GM12878 (cell line): ENCODE data around the gene AGAP1. TPM values are rescaled to one million over a fixed set of nuclear protein-coding genes. Genes with fewer than 3 reads are reported as not detected.

Experiments used
- ATAC-seq: fragments of 200-7000 bp; cut with Tn5 transposase; 3 replicates; pipeline ENCODE4 v1.9.1; 2020; ENCODE audit warnings: mild to moderate bottlenecking, moderate library complexity
- BruUV-seq: library from RNA; stranded (reverse); fragments of 400-500 nt; replicated peaks from 2 replicates; lab custom pipeline; 2021; lab: Mats Ljungman, UMichigan
- CTCF ChIA-PET: fragments of 300-600 bp; sonication (Branson Sonifier 250); formaldehyde crosslinking; extraction: SDS; loops from one replicate; lab custom pipeline; 2021; ENCODE audit warnings: inconsistent platforms; lab: Yijun Ruan, JAX
- POLR2A ChIA-PET: fragments of 350-600 bp; formaldehyde crosslinking; extraction: SDS; loops from one replicate; lab custom pipeline; 2021; ENCODE audit warnings: inconsistent platforms; lab: Charles Lee
- RAD21 ChIA-PET: fragments of 300-600 bp; sonication (Branson Sonifier 250); formaldehyde crosslinking; loops from one replicate; lab custom pipeline; 2023; ENCODE audit warnings: antibody characterized with exemption; ENCODE audit not compliant: unreplicated experiment; lab: Charles Lee
- SMC1A ChIA-PET: fragments of 300-600 bp; sonication (Branson Sonifier 250); formaldehyde crosslinking; loops from one replicate; lab custom pipeline; 2023; ENCODE audit not compliant: unreplicated experiment, uncharacterized antibody; lab: Charles Lee
- DNase-seq: peaks from one replicate; pipeline ENCODE4 v3.0.0-alpha.2; 2011; ENCODE audit warnings: low read depth, low spot score
- FAIRE-seq: peaks from 3 replicates; lab custom pipeline; 2011; peaks lifted over from hg19 to GRCh38; lab: Jason Lieb, UNC
- H2AFZ ChIP-seq: 2 replicates; pipeline ENCODE4 v1.6.0; 2011; ENCODE audit warnings: low read depth, low read length, control low read depth; ENCODE audit not compliant: control insufficient read depth
- H3K27ac ChIP-seq: 2 replicates; pipeline ENCODE4 v1.5.1; 2011; ENCODE audit warnings: control low read depth; ENCODE audit not compliant: control insufficient read depth, insufficient read depth
- H3K27me3 ChIP-seq, 2 experiments: replicated peaks in 1 of 2; 2 replicates each; pipeline versions ENCODE4 v1.6.0 to v1.6.1; 2011; ENCODE audit warnings: low read length in 1 of 2; ENCODE audit not compliant: control insufficient read depth in 2 of 2, insufficient read depth in 2 of 2
- H3K36me3 ChIP-seq, 2 experiments: 2 replicates each; pipeline ENCODE4 v1.5.1; 2011; ENCODE audit warnings: low read length in 1 of 2; ENCODE audit not compliant: control insufficient read depth in 2 of 2, insufficient read depth in 2 of 2
- H3K4me1 ChIP-seq: 2 replicates; pipeline ENCODE4 v1.6.1; 2011; ENCODE audit warnings: mild to moderate bottlenecking, low read length, moderate library complexity, mixed read lengths; ENCODE audit not compliant: control insufficient read depth, insufficient read depth
- H3K4me2 ChIP-seq: 2 replicates; pipeline ENCODE4 v1.6.0; 2011; ENCODE audit warnings: control low read depth; ENCODE audit not compliant: control insufficient read depth, insufficient read depth
- H3K4me3 ChIP-seq: fragments of 200-600 bp; sonication (generic); 2 replicates; pipeline ENCODE4 v1.5.1; 2016
- H3K79me2 ChIP-seq: 2 replicates; pipeline ENCODE4 v1.6.0; 2011; ENCODE audit warnings: low read length; ENCODE audit not compliant: control insufficient read depth, insufficient read depth
- H3K9ac ChIP-seq: 2 replicates; pipeline ENCODE4 v1.8.0; 2011; ENCODE audit warnings: low read length, control low read depth, mixed read lengths; ENCODE audit not compliant: control insufficient read depth, insufficient read depth
- H3K9me3 ChIP-seq: replicated peaks from 3 replicates; pipeline ENCODE4 v1.5.1; 2011; ENCODE audit warnings: mild to moderate bottlenecking, low read length; ENCODE audit not compliant: control insufficient read depth, insufficient read depth
- H4K20me1 ChIP-seq: 2 replicates; pipeline ENCODE4 v1.6.0; 2011; ENCODE audit not compliant: control insufficient read depth, insufficient read depth
- BRCA1 ChIP-seq: IDR thresholded peaks from 2 replicates; pipeline ENCODE4 v1.6.1; 2011; ENCODE audit warnings: low read depth, low read length, improper control_type of control experiment
- IKZF2 ChIP-seq, 2 experiments: fragments of 450-650 bp; IDR thresholded peaks; 2 replicates each; pipeline ENCODE4 v1.6.1; 2017; ENCODE audit warnings: mild to moderate bottlenecking in 2 of 2, moderate library complexity in 2 of 2
- KLF5 ChIP-seq: fragments of 450-650 bp; IDR thresholded peaks from 2 replicates; pipeline ENCODE4 v1.6.1; 2014; ENCODE audit warnings: mild to moderate bottlenecking; ENCODE audit not compliant: partially characterized antibody
- MXI1 ChIP-seq: fragments of 150-350 bp; IDR thresholded peaks from 2 replicates; pipeline ENCODE4 v1.6.1; 2011; ENCODE audit warnings: low read depth, mild to moderate bottlenecking, inconsistent platforms, low read length, improper control_type of control experiment
- TCF7 ChIP-seq: IDR thresholded peaks from 2 replicates; pipeline ENCODE4 v1.6.1; 2014; ENCODE audit warnings: antibody characterized with exemption, borderline replicate concordance
- WGBS: methylation state at CpG from one replicate; pipeline ENCODE4 v1.1.6; 2016; ENCODE audit warnings: low lambda C conversion rate; ENCODE audit not compliant: insufficient replicate concordance, insufficient coverage; ENCODE audit errors: missing lambda C conversion rate; 5-methylcytosine and 5-hydroxymethylcytosine counted together
- in situ Hi-C: fragments of 300-500 bp; cut with MboI; formaldehyde crosslinking; loops from 9 replicates; pipeline ENCODE4 v1.14.3; 2018; ENCODE audit warnings: mixed read lengths
- intact Hi-C: fragments of 100-400 bp; cut with micrococcal nuclease; formaldehyde crosslinking; loops from one replicate; pipeline ENCODE4 v1.14.2; 2022; ENCODE audit not compliant: unreplicated experiment
- polyA plus RNA-seq, 11 experiments: library from polyadenylated mRNA; depleted of rRNA in 4 of 11; unstranded in 6 of 11; stranded (reverse) in 5 of 11; fragments of >200 nt; fragmentation: Nextera tagmentation in 4 of 11; fragmentation: Illumina TruSeq in 1 of 11; extraction: Ambion mirVana in 4 of 11; extraction: Trizol in 1 of 11; gene quantifications; 1 replicate in 1 of 11; 2 replicates in 10 of 11; pipeline versions ENCODE4 v1.2.1 to v1.2.3, GENCODE V29; 2011 to 2016; ENCODE audit warnings: inconsistent platforms in 2 of 11, missing spikeins in 2 of 11, low read depth in 1 of 11
- total RNA-seq, 4 experiments: library from RNA; depleted of rRNA in 3 of 4; stranded (reverse); fragments of >200 nt in 3 of 4; fragmentation: Illumina TruSeq in 1 of 4; extraction: Trizol in 1 of 4; gene quantifications; 2 replicates each; pipeline versions ENCODE4 v1.2.1 to v1.2.3, GENCODE V29; 2013 to 2021
- TF ChIP-seq, protein P1 (sequence below): fragments of 450-650 bp; IDR thresholded peaks from 2 replicates; pipeline ENCODE4 v1.6.1; 2017; ENCODE audit warnings: mild to moderate bottlenecking, moderate library complexity
- TF ChIP-seq, protein P2 (sequence below): fragments of 450-650 bp; IDR thresholded peaks from 2 replicates; pipeline ENCODE4 v1.6.1; 2017; ENCODE audit warnings: antibody characterized with exemption, mild to moderate bottlenecking, moderate library complexity
- TF ChIP-seq, protein P3 (sequence below): fragments of 450-650 bp; IDR thresholded peaks from 2 replicates; pipeline ENCODE4 v1.6.1; 2017; ENCODE audit warnings: mild to moderate bottlenecking, moderate library complexity
- TF ChIP-seq, protein P4 (sequence below): fragments of 150-350 bp; IDR thresholded peaks from 2 replicates; pipeline ENCODE4 v1.6.1; 2016; ENCODE audit warnings: low read depth, low read length

AGAP1 gene
- total and polyA plus RNA-seq, 10 of the 15 experiments (the other 5 are each of a cell fraction or from before 2014, with no cell fraction given), result 0.05 to 0.15 (median 0.06) TPM; not detected in 7

DNA sequence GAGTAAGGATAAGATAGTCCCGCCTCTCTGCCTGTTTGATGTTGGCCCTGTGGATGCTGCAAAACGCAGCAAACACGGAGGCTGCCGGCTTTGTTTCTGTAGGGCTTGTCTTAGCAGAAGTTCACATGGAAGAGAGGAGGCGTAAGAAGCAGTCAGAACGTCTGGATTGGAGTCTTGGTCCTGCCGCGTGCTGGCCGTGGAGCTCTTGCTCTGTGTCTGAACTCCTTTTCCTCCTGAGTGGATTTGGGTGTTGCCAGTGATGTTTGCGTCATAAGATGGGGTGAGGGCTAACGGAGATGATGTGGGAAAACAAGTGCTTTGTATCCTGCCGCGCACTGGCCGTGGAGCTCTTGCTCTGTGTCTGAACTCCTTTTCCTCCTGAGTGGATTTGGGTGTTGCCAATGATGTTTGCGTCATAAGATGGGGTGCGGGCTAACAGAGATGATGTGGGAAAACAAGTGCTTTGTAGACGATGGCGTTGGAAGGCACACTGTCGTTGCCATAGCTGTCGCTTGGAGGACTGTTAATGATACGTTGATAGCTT lies 240.9 kb downstream of the AGAP1 start:
- no peak overlapping the region for H3K9ac ChIP-seq
- H3K9me3 ChIP-seq, result no peaks in the 10 kb centered on the region
- no TSS peak for BruUV-seq
- no peak for FAIRE-seq
- no peak overlapping the region for H2AFZ ChIP-seq
- H3K27ac ChIP-seq, result no peak overlapping the region
- H3K79me2 ChIP-seq, result no peaks in the 10 kb centered on the region
- 58% methylated on average over 21 of the region's 21 CpGs for WGBS
- no peaks in the 10 kb centered on the region for H3K4me1 ChIP-seq
- DNase-seq, result no peak
- POLR2A ChIA-PET, result no interaction called here
- H3K4me3 ChIP-seq, result no peak overlapping the region
- intact Hi-C loops, result no loop called here
- H3K4me2 ChIP-seq, result no peak overlapping the region
- no peaks in the 10 kb centered on the region for H4K20me1 ChIP-seq
- SMC1A ChIA-PET, result no interaction called here
- no peaks in the 10 kb centered on the region for H3K27me3 ChIP-seq
- in situ Hi-C loops, result no loop called here
- no peaks in the 10 kb centered on the region for H3K36me3 ChIP-seq
- CTCF ChIA-PET, result interaction anchor here (2.4 kb wide), 1 partner anchor 11 kb away, joined by 8 read pairs; no protein-coding TSS in a partner anchor
- ATAC-seq, result no peak
- RAD21 ChIA-PET, result no interaction called here
- TF ChIP-seq KLF5 (no peak), BRCA1 (no peak), IKZF2 (IDR thresholded peaks at IDR 0.05) (no peak), TCF7 (no peak), MXI1 (no peak)
- TF ChIP-seq, protein P1, sequence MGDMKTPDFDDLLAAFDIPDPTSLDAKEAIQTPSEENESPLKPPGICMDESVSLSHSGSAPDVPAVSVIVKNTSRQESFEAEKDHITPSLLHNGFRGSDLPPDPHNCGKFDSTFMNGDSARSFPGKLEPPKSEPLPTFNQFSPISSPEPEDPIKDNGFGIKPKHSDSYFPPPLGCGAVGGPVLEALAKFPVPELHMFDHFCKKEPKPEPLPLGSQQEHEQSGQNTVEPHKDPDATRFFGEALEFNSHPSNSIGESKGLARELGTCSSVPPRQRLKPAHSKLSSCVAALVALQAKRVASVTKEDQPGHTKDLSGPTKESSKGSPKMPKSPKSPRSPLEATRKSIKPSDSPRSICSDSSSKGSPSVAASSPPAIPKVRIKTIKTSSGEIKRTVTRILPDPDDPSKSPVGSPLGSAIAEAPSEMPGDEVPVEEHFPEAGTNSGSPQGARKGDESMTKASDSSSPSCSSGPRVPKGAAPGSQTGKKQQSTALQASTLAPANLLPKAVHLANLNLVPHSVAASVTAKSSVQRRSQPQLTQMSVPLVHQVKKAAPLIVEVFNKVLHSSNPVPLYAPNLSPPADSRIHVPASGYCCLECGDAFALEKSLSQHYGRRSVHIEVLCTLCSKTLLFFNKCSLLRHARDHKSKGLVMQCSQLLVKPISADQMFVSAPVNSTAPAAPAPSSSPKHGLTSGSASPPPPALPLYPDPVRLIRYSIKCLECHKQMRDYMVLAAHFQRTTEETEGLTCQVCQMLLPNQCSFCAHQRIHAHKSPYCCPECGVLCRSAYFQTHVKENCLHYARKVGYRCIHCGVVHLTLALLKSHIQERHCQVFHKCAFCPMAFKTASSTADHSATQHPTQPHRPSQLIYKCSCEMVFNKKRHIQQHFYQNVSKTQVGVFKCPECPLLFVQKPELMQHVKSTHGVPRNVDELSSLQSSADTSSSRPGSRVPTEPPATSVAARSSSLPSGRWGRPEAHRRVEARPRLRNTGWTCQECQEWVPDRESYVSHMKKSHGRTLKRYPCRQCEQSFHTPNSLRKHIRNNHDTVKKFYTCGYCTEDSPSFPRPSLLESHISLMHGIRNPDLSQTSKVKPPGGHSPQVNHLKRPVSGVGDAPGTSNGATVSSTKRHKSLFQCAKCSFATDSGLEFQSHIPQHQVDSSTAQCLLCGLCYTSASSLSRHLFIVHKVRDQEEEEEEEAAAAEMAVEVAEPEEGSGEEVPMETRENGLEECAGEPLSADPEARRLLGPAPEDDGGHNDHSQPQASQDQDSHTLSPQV, result no peak
- TF ChIP-seq, protein P2, sequence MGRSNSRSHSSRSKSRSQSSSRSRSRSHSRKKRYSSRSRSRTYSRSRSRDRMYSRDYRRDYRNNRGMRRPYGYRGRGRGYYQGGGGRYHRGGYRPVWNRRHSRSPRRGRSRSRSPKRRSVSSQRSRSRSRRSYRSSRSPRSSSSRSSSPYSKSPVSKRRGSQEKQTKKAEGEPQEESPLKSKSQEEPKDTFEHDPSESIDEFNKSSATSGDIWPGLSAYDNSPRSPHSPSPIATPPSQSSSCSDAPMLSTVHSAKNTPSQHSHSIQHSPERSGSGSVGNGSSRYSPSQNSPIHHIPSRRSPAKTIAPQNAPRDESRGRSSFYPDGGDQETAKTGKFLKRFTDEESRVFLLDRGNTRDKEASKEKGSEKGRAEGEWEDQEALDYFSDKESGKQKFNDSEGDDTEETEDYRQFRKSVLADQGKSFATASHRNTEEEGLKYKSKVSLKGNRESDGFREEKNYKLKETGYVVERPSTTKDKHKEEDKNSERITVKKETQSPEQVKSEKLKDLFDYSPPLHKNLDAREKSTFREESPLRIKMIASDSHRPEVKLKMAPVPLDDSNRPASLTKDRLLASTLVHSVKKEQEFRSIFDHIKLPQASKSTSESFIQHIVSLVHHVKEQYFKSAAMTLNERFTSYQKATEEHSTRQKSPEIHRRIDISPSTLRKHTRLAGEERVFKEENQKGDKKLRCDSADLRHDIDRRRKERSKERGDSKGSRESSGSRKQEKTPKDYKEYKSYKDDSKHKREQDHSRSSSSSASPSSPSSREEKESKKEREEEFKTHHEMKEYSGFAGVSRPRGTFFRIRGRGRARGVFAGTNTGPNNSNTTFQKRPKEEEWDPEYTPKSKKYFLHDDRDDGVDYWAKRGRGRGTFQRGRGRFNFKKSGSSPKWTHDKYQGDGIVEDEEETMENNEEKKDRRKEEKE, result no peak
- TF ChIP-seq, protein P3, sequence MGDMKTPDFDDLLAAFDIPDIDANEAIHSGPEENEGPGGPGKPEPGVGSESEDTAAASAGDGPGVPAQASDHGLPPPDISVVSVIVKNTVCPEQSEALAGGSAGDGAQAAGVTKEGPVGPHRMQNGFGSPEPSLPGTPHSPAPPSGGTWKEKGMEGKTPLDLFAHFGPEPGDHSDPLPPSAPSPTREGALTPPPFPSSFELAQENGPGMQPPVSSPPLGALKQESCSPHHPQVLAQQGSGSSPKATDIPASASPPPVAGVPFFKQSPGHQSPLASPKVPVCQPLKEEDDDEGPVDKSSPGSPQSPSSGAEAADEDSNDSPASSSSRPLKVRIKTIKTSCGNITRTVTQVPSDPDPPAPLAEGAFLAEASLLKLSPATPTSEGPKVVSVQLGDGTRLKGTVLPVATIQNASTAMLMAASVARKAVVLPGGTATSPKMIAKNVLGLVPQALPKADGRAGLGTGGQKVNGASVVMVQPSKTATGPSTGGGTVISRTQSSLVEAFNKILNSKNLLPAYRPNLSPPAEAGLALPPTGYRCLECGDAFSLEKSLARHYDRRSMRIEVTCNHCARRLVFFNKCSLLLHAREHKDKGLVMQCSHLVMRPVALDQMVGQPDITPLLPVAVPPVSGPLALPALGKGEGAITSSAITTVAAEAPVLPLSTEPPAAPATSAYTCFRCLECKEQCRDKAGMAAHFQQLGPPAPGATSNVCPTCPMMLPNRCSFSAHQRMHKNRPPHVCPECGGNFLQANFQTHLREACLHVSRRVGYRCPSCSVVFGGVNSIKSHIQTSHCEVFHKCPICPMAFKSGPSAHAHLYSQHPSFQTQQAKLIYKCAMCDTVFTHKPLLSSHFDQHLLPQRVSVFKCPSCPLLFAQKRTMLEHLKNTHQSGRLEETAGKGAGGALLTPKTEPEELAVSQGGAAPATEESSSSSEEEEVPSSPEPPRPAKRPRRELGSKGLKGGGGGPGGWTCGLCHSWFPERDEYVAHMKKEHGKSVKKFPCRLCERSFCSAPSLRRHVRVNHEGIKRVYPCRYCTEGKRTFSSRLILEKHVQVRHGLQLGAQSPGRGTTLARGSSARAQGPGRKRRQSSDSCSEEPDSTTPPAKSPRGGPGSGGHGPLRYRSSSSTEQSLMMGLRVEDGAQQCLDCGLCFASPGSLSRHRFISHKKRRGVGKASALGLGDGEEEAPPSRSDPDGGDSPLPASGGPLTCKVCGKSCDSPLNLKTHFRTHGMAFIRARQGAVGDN, result no peak
- TF ChIP-seq, protein P4, sequence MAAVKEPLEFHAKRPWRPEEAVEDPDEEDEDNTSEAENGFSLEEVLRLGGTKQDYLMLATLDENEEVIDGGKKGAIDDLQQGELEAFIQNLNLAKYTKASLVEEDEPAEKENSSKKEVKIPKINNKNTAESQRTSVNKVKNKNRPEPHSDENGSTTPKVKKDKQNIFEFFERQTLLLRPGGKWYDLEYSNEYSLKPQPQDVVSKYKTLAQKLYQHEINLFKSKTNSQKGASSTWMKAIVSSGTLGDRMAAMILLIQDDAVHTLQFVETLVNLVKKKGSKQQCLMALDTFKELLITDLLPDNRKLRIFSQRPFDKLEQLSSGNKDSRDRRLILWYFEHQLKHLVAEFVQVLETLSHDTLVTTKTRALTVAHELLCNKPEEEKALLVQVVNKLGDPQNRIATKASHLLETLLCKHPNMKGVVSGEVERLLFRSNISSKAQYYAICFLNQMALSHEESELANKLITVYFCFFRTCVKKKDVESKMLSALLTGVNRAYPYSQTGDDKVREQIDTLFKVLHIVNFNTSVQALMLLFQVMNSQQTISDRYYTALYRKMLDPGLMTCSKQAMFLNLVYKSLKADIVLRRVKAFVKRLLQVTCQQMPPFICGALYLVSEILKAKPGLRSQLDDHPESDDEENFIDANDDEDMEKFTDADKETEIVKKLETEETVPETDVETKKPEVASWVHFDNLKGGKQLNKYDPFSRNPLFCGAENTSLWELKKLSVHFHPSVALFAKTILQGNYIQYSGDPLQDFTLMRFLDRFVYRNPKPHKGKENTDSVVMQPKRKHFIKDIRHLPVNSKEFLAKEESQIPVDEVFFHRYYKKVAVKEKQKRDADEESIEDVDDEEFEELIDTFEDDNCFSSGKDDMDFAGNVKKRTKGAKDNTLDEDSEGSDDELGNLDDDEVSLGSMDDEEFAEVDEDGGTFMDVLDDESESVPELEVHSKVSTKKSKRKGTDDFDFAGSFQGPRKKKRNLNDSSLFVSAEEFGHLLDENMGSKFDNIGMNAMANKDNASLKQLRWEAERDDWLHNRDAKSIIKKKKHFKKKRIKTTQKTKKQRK, result no peak
